ENCODE results near the gene MPV17L2.

- TF ChIP-seq CTCF (IDR thresholded peaks at IDR 0.05; ENCODE audit: poor library complexity) (no peak), EZH2 (IDR thresholded peaks at IDR 0.05; ENCODE audit: borderline replicate concordance) (no peak), EZH2phosphoT487 (IDR thresholded peaks at IDR 0.05; ENCODE audit: low read depth, severe bottlenecking, unreplicated experiment) (no peak)
Observed at GRCh38 chr19:18230941-18231734, 38.1 kb downstream of the MPV17L2 start.
